GM12801 (cell line): ENCODE results near the gene TTYH3.

Source experiments
- CTCF ChIP-seq: IDR thresholded peaks from one replicate; pipeline ENCODE4 v1.5.1; 2011; ENCODE audit warnings: control low read depth; ENCODE audit not compliant: insufficient read length; ENCODE audit errors: extremely low read depth

The TTYH3 gene

GRCh38 chr7:2686101-2686500 lies 54.3 kb downstream of the TTYH3 start:
- TF ChIP-seq CTCF, result no peak

- TF ChIP-seq CTCF, result no peak
Observed at GRCh38 chr7:2687338-2687869, 55.6 kb downstream of the TTYH3 start.

GRCh38 chr7:2687881-2688318 lies 56.1 kb downstream of the TTYH3 start, which contains the start of gene AMZ1:
Gene AMZ1 (plus strand): TSS chr7:2688202. CDS start chr7:2700452, 12,250 bp downstream.
- TF ChIP-seq CTCF, result no peak

GRCh38 chr7:2688409-2689342 lies 56.9 kb downstream of the TTYH3 start:
- TF ChIP-seq CTCF, result no peak

GRCh38 chr7:2689343-2689847 lies 57.6 kb downstream of the TTYH3 start:
- no peak for TF ChIP-seq CTCF

- TF ChIP-seq CTCF, result no peak
Observed at GRCh38 chr7:2689951-2690705, 58.3 kb downstream of the TTYH3 start.

GRCh38 chr7:2691011-2691707 lies 59.4 kb downstream of the TTYH3 start:
- TF ChIP-seq CTCF, result no peak
